Activated naive CD8-positive, alpha-beta T cell treated with anti-CD3 and anti-CD28 coated beads, Interleukin-2, amount 50 U/mL, for 16 hours (primary cell): ENCODE results near the gene FFAR3.
"Not testable (repeated sequence)": the region's sequence is repeated elsewhere in the genome, so short reads cannot be mapped to it uniquely, and the experiment has no call there.

Experiments used
- DNase-seq: peaks from one replicate; pipeline ENCODE4 v3.0.0-alpha.2; 2020; ENCODE audit warnings: low read depth, low spot score

FFAR3 gene

DNA sequence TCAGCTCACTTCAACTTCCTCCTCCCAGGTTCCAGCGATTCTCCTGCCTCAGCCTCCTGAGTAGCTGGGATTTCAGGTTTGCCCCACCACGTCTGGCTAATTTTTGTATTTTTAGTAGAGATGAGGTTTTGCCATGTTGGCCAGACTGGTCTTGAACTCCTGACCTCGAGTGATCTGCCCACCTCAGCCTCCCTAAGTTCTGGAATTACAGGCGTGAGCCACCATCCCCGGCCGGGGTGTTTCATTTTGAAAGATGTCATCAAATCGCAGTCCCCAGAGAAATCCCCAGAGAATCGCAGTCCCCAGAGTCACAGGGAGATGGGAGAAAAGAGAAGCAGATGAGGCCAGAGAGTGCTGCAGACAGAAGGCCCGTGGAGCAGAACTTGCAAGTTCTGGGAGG, 43.2 kb downstream of the FFAR3 start:
- DNase-seq = not testable (repeated sequence)

DNA sequence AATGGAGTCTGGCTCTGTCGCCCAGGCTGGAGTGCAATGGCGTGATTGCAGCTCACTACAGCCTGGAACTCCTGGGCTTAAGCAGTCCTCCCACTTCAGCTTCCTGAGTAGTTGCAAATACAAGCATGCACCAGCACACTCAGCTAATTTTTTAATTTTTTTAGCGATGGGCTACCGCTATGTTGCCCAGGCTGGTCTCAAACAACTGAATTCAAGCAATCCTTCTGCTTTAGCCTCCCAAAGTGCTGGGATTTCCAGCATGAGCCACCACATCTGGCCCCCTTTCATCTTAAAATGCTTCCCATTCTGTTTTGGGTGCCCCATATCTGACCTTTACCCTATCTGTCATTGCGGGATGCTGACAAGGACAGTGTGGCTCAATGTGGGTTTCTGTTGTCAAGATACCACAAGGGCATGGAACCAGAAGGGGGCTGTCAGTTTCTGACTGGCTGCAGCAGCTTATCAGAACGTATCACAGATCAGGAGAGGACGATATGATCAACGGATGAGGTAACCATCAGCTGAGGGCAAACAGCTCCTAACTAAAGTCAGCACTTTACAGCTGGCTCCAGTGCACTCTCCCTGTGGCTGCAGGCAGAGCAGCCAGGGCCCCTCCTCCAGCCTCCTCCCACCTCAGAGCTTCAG, 45.0 kb downstream of the FFAR3 start:
- no peak for DNase-seq

DNA sequence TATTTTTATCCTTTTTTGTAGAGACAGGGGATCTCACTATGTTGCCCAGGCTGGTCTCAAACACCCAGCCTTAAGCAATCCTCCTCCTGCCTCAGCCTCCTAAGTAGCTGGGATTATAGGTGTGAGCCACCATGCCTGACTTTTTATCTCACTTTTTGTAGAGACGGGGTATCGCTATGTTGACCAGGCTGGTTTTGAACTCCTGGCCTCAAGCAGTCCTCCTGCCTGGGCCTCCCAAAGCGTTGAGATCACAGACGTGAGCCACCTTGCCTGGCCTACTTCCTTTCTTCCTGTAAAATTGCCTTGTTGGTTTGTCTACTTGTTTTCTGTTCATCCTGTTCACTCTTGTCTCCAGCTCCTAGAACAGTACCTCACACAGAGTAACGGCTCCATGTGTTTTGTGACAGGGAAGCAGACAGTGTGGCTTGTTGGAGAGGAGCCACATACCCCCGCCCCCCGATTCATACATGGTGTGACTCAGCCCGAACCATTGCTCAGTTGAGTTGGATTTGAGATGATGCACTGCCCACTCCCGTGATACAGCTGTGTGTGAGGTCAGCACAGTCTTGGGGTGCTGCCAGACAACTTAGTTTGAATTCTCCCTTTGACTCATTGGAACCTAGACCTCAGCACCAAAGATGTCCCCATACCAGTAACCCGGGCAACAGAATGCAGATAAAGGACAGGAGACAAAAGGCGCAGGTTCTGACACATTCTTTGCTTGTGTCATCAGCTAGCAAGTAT, 46.8 kb downstream of the FFAR3 start:
- DNase-seq = no peak

- DNase-seq = no peak
These were observed 49.4 kb downstream of the FFAR3 start for GRCh38 chr19:35407619-35408018.

- DNase-seq = no peak
These were observed 50.3 kb downstream of the FFAR3 start for GRCh38 chr19:35408284-35409171.

DNA sequence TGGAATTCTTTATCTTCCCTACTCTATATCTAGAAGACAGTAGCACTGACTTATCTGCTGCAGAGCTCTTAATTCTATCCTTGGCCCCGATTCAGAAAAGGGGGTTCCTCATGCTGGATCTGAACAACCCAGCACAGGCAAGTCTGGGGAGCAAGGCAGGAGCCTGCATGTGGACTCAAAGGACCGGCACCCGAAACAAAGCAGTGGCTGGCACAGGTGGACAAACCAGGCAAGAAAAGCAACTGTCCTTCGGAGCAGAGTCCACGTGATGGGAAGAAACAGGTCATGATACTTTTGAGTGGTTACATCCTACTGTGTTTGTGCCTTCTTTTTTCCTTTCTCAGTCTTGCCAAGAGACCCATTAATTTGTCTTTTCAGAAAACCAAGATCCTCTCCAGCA, 50.9 kb downstream of the FFAR3 start:
- no peak for DNase-seq
